Sigmoid colon (tissue), 4 donors: ENCODE data around the gene KCNIP1.

Source experiments
- CTCF ChIP-seq, 4 experiments: fragments of 450-650 bp in 3 of 4; fragments of 200-600 bp in 1 of 4; IDR thresholded peaks; one replicate each; pipeline ENCODE4 v1.5.1; 2016 to 2019; ENCODE audit warnings: antibody characterized with exemption in 4 of 4, mild to moderate bottlenecking in 3 of 4, moderate library complexity in 2 of 4
- EP300 ChIP-seq, 4 donors: sonication (generic); formaldehyde crosslinking; IDR thresholded peaks; one replicate each; pipeline ENCODE4 v1.6.1; 2017; ENCODE audit warnings: antibody characterized with exemption in 4 of 4
- POLR2A ChIP-seq, 2 donors: fragments of 450-650 bp; IDR thresholded peaks; one replicate each; pipeline ENCODE4 v1.6.1; 2016; ENCODE audit warnings: antibody characterized with exemption in 2 of 2, mild to moderate bottlenecking in 2 of 2, moderate library complexity in 2 of 2
- POLR2AphosphoS5 ChIP-seq, 4 donors: sonication (generic); formaldehyde crosslinking; IDR thresholded peaks; one replicate each; pipeline ENCODE4 v1.6.1; 2017; ENCODE audit warnings: antibody characterized with exemption in 4 of 4

GRCh38 chr5:170525470-170526211 is 21.8 kb downstream of the KCNIP1 start:
- no peak for TF ChIP-seq POLR2A (IDR thresholded peaks at IDR 0.05)
- TF ChIP-seq CTCF (IDR thresholded peaks at IDR 0.05) = no peak
- no peak for TF ChIP-seq POLR2AphosphoS5 (IDR thresholded peaks at IDR 0.05)
- TF ChIP-seq EP300 (IDR thresholded peaks at IDR 0.05) = no peak
